GM21576 (cell line): ENCODE data around the gene PPFIA1.
"Not testable (repeated sequence)": the region's sequence is repeated elsewhere in the genome, so short reads cannot be mapped to it uniquely, and the experiment has no call there.

ENCODE experiments used
- ATAC-seq: cut with Tn5 transposase; IDR thresholded peaks from one replicate; pipeline ENCODE4 v1.9.1; 2021; ENCODE audit warnings: mild to moderate bottlenecking, moderate library complexity; ENCODE audit not compliant: unreplicated experiment

The PPFIA1 gene

GRCh38 chr11:70322666-70323065 lies 52.2 kb downstream of the PPFIA1 start:
- no peak for ATAC-seq

DNA sequence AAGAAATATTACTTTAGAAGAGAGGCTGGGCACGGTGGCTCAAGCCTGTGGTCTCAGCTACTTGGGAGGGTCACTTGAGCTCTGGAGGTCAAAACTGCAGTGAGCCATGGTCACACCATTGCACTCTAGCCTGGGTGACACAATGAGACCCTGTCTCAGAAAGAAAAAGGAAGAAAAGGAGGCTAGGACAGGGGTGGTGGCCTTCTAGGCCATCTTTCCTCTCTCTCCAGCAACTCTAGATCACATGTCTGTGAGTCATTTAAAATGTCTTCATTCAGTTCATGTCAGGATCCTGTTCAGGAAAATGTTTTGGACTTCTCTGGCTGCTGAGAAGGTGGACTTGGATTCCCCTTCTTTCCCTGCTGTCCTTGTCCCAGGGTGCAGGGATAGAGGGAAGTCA lies 53.3 kb downstream of the PPFIA1 start:
- no peak for ATAC-seq

- peak; percentile 58 for ATAC-seq
Observed at GRCh38 chr11:70324376-70325115, 54.1 kb downstream of the PPFIA1 start.

DNA sequence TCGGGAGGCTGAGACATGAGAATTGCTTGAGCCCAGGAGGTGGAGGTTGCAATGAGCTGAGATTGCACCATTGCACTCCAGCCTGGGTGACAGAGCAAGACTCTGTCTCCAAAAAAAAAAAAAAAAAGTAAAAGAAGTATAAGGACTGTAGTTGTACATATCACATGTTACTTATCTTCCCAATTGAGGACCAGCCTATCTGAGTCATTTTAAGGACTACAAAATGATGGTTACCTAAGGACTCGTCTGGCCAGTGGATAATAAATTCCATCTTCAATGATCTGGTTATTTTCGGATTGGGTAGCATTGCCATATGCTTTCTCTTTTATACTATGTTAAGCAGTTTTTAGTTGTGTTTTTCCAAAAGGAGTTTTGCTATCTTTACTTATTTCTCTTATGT lies 55.3 kb downstream of the PPFIA1 start:
- ATAC-seq = no peak

DNA sequence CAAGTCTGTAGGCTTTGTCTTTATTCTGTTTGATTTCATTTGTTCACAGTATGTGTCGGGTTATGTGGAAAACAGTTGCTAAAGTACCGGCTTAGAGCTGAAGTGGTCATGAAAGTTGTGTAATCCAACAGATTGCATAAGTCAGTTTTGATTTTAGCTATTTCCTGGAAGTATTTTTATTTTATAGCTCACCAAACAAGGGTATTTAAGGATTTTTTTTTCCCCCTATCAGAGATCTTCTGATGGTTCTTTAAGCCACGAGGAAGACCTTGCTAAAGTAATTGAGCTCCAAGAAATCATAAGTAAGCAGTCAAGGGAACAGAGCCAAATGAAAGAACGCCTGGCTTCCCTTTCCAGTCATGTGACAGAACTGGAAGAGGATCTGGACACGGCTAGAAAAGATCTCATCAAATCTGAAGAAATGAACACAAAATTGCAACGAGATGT lies 55.9 kb downstream of the PPFIA1 start:
- ATAC-seq = no peak

GRCh38 chr11:70326833-70327232 lies 56.3 kb downstream of the PPFIA1 start:
- ATAC-seq = no peak

- no peak for ATAC-seq
Observed at GRCh38 chr11:70327717-70328116, 57.2 kb downstream of the PPFIA1 start.

GRCh38 chr11:70328556-70328955 lies 58.1 kb downstream of the PPFIA1 start:
- no peak for ATAC-seq

GRCh38 chr11:70331320-70331843 lies 60.9 kb downstream of the PPFIA1 start:
- ATAC-seq = not testable (repeated sequence)

GRCh38 chr11:70331901-70332300 lies 61.4 kb downstream of the PPFIA1 start:
- ATAC-seq = no peak

- ATAC-seq = no peak
Observed at GRCh38 chr11:70332567-70332966, 62.1 kb downstream of the PPFIA1 start.

DNA sequence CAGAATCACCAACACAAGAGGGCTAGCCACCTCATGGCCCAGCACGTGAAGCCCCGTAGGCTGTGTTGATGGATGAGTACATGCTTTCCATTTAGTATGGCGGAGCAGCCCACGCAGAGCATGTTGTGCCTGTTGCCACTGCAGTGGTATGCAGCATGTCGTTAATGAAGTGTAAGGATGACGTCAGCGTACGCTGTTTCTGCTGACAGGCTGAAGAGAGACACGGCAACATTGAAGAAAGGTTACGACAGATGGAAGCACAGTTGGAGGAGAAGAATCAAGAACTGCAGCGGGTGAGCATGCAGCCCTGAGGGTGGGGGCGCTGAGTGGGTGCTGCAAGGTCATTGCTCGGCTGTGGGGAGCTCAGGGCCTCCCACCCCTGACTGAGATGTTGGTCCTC lies 62.8 kb downstream of the PPFIA1 start:
- ATAC-seq = no peak

- no peak for ATAC-seq
Observed at GRCh38 chr11:70334351-70334995, 64.0 kb downstream of the PPFIA1 start.

DNA sequence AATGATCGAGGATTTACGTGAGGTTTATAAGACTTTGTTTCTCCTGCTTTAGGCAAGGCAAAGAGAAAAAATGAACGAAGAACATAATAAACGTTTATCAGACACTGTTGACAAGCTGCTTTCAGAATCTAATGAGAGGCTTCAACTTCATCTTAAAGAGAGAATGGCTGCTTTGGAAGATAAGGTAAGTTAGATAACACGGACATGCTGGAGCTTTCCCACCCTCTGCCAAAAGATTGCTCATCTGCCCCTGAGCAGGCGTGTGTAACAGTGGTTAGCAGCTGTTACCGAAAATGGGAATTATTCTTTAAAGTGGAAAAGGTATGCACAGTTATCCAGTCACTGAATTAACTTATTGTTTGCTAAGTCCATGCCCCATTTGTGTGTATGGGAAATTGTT lies 65.0 kb downstream of the PPFIA1 start:
- ATAC-seq = no peak

DNA sequence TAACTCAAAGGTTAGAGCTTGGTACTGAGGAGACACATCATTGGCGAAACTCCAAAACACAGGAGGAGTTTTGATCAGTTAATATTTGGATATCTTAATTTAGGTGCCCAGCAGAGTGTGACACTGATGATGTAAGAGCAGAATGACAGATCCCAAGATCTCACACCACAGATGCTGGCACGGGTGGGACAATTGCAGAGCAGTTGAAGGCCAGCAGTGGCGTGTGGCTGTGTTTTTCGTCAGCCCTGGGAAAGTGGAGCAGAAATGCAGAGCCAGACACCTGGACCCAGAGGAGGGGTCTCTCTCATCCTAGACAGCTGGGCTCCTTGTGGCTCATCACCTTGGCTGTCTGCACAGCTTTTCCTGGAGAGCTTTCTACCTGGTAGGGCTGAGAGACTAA lies 68.1 kb downstream of the PPFIA1 start:
- ATAC-seq = no peak

DNA sequence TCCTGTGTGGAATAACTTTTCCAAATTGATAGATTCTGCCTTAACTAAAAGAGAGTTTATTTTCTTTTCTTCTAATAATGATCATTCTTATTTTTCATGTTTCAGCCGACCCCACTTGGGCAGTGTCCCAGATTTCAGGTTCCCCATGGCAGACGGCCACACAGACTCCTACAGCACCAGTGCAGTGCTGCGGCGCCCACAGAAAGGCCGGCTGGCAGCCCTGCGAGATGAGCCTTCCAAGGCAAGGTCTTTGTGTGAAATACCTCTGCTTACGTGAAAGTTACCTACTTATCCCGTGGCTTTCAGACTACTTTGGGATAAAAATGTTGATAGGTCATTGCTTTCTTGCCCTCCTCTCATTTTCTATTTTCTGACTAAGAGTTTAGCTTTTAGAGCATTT lies 68.6 kb downstream of the PPFIA1 start:
- ATAC-seq = no peak

DNA sequence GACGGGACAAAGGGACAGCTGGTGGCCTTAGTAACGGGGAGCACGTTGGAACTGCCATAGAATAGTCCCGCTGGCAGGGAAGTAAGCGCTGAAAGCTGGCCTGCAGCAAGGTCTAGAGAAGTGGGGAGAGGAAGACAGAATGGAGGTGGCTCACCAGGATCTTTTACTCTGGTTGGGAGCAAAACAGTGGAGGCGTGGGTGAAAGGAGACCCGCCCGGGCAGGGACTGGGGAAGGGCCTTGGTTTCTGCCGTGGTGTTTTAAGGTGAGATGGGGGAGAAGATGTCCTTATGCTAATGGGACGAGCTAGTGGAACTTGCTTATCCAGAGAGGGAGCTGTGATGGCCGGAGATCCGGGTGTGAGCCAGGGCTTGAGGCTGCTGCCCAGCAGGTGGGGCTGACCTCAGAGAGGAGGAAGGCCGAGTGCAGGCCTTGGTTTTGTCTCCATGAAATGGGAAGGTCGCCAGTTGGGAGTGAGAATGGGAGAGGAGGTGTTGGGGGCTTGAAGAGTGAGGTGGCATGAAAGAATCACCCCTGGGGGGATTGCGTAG lies 71.5 kb downstream of the PPFIA1 start:
- no peak for ATAC-seq

DNA sequence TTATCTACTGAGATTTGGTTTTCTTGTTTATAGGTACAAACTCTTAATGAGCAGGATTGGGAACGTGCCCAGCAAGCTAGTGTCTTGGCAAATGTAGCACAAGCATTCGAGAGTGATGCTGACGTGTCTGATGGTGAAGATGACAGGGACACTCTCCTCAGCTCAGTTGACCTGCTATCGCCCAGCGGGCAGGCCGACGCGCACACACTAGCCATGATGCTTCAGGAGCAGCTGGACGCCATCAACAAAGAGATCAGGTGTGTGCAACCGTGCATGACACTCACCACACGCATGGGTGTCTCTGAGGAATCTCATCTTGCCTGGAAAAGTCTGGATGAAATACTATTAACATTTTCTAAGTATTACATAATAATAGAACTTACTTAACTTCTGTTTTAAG lies 73.1 kb downstream of the PPFIA1 start:
- ATAC-seq = no peak

- no peak for ATAC-seq
Observed at GRCh38 chr11:70348191-70348590, 77.7 kb downstream of the PPFIA1 start.

GRCh38 chr11:70348608-70349007 lies 78.1 kb downstream of the PPFIA1 start:
- no peak for ATAC-seq

DNA sequence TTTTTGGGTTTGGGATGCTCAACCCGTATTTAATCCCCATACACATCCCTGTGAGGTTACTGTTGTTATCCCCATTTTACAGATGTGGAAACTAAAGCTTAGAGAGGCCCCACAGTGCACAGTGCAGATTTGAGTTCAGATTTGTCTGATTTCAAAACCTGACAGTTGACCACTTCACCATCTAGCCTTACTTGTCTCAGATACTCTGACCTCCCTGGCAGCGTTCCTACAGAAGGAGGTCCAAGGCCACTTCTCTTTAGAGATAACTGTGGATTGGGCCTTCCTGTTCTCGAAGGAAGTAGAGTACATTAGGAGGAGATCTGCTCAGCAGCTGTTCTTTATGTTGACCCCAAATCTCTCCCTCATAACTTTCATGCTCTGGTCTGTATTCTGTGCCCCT lies 81.2 kb downstream of the PPFIA1 start:
- ATAC-seq = no peak

DNA sequence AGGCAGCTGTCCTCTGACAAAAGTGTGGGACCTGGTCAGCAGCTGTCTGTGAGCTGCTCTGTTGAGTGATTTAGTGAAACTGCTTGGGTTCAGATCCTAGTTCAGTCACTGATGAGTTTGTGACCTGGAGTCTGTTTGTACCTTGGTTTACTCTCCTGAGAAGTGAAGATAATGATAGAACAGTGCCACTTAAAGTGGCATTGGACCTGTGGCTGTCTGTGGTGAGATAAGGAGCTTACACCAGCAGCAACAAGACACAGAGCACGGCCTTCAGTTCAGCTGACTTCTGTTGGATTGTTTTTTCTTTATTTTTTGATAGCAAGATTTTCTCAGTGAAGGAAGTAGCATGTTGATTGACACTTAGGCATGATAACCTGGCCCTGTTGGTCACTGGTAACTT lies 81.6 kb downstream of the PPFIA1 start:
- ATAC-seq = no peak
